ENCODE data around the gene COL28A1.

GRCh38 chr7:7434329-7434728 lies 101.3 kb downstream of the COL28A1 start:
- no peak for TF ChIP-seq CTCF (IDR thresholded peaks at IDR 0.05; ENCODE audit: low read depth, low read length, poor library complexity, severe bottlenecking)
- TF ChIP-seq EZH2phosphoT487 (IDR thresholded peaks at IDR 0.05; ENCODE audit: borderline replicate concordance, low read length) = no peak

All from DOHH2 (cell line).